Stimulated activated naive CD8-positive, alpha-beta T cell treated with anti-CD3 and anti-CD28 coated beads, Interleukin-15, amount 100 ng/mL, for 72 hours (primary cell): ENCODE measurements around the gene CASKIN1.
A peak's percentile ranks its signal among the peaks of the same experiment; 100 is the strongest.
"Not testable (repeated sequence)": the region's sequence is repeated elsewhere in the genome, so short reads cannot be mapped to it uniquely, and the experiment has no call there.

Experiments
- ATAC-seq: fragments of 150-1000 bp; cut with Tn5 transposase; 2 replicates; pipeline ENCODE4 v1.10.0; 2021; ENCODE audit warnings: mild to moderate bottlenecking, moderate library complexity
- DNase-seq, 2 donors: peaks; one replicate each; pipeline ENCODE4 v3.0.0; 2021 to 2022
- H3K27ac Mint-ChIP-seq, 2 donors: one replicate each; pipeline ENCODE4 v1.8.0; 2022; ENCODE audit warnings: mild to moderate bottlenecking in 2 of 2, mixed read lengths in 2 of 2, moderate library complexity in 2 of 2
- H3K27me3 Mint-ChIP-seq: one replicate; pipeline ENCODE4 v1.8.0; 2022; ENCODE audit warnings: mixed read lengths
- H3K4me1 Mint-ChIP-seq: one replicate; pipeline ENCODE4 v1.8.0; 2022; ENCODE audit warnings: mild to moderate bottlenecking, mixed read lengths
- H3K4me3 Mint-ChIP-seq, 2 donors: one replicate each; pipeline ENCODE4 v1.8.0; 2022; ENCODE audit warnings: mild to moderate bottlenecking in 2 of 2, mixed read lengths in 2 of 2, moderate library complexity in 1 of 2
- H3K9me3 Mint-ChIP-seq, 2 donors: one replicate each; pipeline ENCODE4 v1.8.0; 2022; ENCODE audit warnings: mixed read lengths in 2 of 2

Gene CASKIN1

DNA sequence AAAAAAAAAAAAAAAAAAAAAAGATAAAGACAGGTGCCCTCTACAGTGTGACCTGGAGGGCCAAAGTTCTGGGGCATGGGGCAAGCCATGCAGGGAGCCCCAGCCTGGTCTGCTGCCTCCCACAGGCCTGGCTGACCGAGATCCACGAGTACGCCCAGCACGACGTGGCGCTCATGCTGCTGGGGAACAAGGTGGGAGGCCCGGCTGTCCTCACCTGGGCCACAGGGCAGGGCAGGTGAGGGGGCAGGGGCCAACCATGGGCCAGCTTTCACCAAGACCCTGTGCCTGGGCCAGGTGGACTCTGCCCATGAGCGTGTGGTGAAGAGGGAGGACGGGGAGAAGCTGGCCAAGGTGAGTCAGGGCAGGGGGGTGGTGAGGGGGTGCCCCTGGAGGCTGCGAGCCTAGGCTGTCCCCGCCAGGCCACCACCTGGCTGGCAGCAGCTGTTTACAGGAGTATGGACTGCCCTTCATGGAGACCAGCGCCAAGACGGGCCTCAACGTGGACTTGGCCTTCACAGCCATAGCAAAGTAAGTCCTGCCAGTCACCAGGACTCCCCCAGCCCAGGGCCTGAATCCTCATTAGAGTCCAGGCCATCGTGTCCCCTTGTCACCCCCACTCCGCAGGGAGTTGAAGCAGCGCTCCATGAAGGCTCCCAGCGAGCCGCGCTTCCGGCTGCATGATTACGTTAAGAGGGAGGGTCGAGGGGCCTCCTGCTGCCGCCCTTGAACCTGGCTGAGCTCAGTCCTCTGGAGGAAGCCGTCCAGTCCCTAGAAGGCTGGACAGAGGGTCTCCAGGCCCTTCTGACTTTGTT, 43.5 kb downstream of the CASKIN1 start:
- H3K27ac Mint-ChIP-seq, result peak overlapping the region; percentile 67 to 95
- H3K9me3 Mint-ChIP-seq, result no peaks in the 10 kb centered on the region
- peaks cover 66% of the 10 kb centered on the region for H3K4me1 Mint-ChIP-seq
- peak overlapping the region; percentile 86 to 95 for H3K4me3 Mint-ChIP-seq
- no peaks in the 10 kb centered on the region for H3K27me3 Mint-ChIP-seq
- DNase-seq (no peak), ATAC-seq (no peak)

GRCh38 chr16:2151188-2152091, 45.0 kb downstream of the CASKIN1 start:
- peaks cover 6% of the 10 kb centered on the region for H3K27me3 Mint-ChIP-seq
- DNase-seq, result no peak
- H3K27ac Mint-ChIP-seq, result no peak overlapping the region
- peaks cover 56% of the 10 kb centered on the region for H3K4me1 Mint-ChIP-seq
- no peaks in the 10 kb centered on the region for H3K9me3 Mint-ChIP-seq
- peak overlapping the region; percentile 86 to 95 for H3K4me3 Mint-ChIP-seq
- no peak for ATAC-seq

DNA sequence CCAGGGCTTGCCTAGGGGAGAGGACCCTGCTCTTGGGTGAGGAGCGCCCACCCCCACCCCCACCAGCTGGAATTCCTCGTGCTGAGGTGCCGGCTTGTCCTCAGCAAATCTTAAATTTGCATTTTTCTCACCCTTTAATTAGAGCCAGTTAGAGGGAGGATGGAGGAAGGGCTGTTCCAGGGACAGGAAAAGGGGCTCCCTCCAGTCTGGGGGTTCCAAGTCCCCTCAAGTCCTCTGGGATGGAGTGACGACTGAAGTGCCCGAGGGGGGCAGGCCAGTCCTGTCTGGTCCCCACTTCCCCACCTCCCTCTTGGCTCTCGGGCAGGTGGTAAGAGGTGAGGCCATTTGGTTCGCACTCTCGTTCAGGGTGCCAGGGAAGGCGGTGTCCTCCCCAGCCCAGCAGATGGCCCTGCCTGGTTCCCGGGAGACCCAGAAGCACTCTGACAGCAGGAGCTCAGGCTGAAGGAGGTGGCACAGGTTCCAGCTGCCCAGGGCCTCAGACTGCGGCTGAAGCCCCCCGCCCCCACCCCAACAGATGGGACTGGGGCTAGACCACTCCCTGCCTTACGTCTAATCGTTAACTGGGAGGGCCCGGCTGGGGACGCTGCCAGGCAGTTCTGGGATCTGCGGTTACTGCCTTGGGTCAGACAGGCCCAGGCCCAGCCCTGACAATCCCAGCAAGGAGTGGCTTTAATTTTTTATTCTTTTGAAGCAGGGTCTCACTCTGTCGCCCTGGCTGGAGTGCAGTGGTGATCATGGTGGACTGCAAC, 45.8 kb downstream of the CASKIN1 start:
- no peak for DNase-seq
- Mint-ChIP-seq H3K9me3 (no peaks in the 10 kb centered on the region), H3K4me3 (peak overlapping the region in 1 of 2 donors; percentile 77), H3K27me3 (peaks cover 6% of the 10 kb centered on the region), H3K4me1 (peaks cover 52% of the 10 kb centered on the region), H3K27ac (no peak overlapping the region)
- ATAC-seq, result no peak

GRCh38 chr16:2149630-2150417, 46.6 kb downstream of the CASKIN1 start:
- Mint-ChIP-seq H3K9me3 (no peaks in the 10 kb centered on the region), H3K27me3 (peaks cover 6% of the 10 kb centered on the region), H3K27ac (no peak overlapping the region), H3K4me1 (peaks cover 52% of the 10 kb centered on the region), H3K4me3 (peak overlapping the region; percentile 53 to 77)
- DNase-seq (no peak), ATAC-seq (no peak)

DNA sequence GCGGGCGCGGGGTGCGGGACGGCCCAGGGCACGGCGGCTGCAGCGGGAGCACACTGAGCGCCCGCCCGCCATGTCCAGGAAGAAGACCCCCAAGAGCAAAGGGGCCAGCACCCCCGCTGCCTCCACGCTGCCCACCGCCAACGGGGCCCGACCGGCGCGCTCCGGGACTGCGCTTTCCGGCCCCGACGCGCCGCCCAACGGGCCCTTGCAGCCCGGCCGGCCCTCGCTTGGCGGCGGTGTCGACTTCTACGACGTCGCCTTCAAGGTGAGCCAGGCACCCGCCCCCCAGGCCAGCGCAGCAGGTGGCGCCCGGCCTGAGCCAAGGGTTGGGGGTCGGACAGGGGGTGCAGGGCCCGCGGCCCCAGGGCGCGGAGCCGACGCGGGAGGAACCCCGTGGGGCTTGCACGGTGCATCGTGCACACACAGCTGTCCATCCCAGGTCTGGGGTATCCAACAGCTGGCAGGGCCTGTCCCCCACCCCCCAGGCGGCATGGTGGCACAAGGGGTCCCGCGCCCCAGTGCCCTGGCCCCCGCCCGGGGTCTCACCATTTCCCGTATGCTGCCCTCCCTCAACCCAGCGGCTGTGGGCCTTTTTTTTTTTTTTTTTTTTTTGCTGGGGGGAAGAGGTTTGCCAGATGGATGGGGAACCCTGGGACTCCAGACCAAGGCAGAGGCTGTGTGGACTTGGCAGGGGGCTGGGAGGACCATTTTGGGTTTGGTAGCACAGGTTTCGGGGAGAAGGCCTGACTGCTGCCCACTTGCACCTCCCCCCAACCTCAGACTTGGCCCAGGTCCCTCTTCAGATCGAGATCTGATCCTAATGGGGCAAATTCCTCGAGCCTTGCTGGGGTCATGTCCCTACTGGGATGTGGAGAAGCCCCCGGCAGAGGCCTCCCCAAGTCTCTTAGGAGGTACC, 47.4 kb downstream of the CASKIN1 start:
- peak; percentile 41 for ATAC-seq
- Mint-ChIP-seq H3K4me1 (peaks cover 52% of the 10 kb centered on the region), H3K27me3 (peaks cover 6% of the 10 kb centered on the region), H3K27ac (no peak overlapping the region), H3K9me3 (no peaks in the 10 kb centered on the region), H3K4me3 (peak overlapping the region; percentile 53 to 77)
- no peak for DNase-seq

GRCh38 chr16:2147981-2148671, 48.3 kb downstream of the CASKIN1 start, which contains the start of gene RAB26:
Gene RAB26 (plus strand): TSS chr16:2148625. CDS start chr16:2148784, 159 bp downstream.
- no peak within 1 kb of the TSS for H3K27ac Mint-ChIP-seq
- H3K4me1 Mint-ChIP-seq, result peaks cover 54% of the 10 kb centered on the region
- H3K27me3 Mint-ChIP-seq, result peaks cover 6% of the 10 kb centered on the region
- no peaks in the 10 kb centered on the region for H3K9me3 Mint-ChIP-seq
- H3K4me3 Mint-ChIP-seq, result peak within 1 kb of the TSS; percentile 53 to 77
- DNase-seq (peak in 1 of 2 donors; percentile 25), ATAC-seq (peak; percentile 58)

GRCh38 chr16:2147378-2147777, 49.0 kb downstream of the CASKIN1 start:
- H3K27me3 Mint-ChIP-seq, result peaks cover 6% of the 10 kb centered on the region
- H3K4me3 Mint-ChIP-seq, result peak overlapping the region in 1 of 2 donors; percentile 39
- peaks cover 46% of the 10 kb centered on the region for H3K4me1 Mint-ChIP-seq
- DNase-seq, result no peak
- no peak overlapping the region for H3K27ac Mint-ChIP-seq
- no peak for ATAC-seq
- H3K9me3 Mint-ChIP-seq, result no peaks in the 10 kb centered on the region

- Mint-ChIP-seq H3K4me3 (no peak overlapping the region), H3K9me3 (no peaks in the 10 kb centered on the region), H3K27ac (no peak overlapping the region), H3K27me3 (peaks cover 6% of the 10 kb centered on the region), H3K4me1 (peaks cover 32% of the 10 kb centered on the region)
- DNase-seq (no peak), ATAC-seq (no peak)
These were observed 50.6 kb downstream of the CASKIN1 start for GRCh38 chr16:2145843-2146242.

- H3K4me3 Mint-ChIP-seq, result no peak overlapping the region
- no peaks in the 10 kb centered on the region for H3K9me3 Mint-ChIP-seq
- peaks cover 6% of the 10 kb centered on the region for H3K27me3 Mint-ChIP-seq
- ATAC-seq (no peak), DNase-seq (no peak)
- no peak overlapping the region for H3K27ac Mint-ChIP-seq
- H3K4me1 Mint-ChIP-seq, result peaks cover 21% of the 10 kb centered on the region
These were observed 52.4 kb downstream of the CASKIN1 start for GRCh38 chr16:2143878-2144485.

- Mint-ChIP-seq H3K27me3 (peaks cover 6% of the 10 kb centered on the region), H3K9me3 (no peaks in the 10 kb centered on the region), H3K4me1 (peaks cover 21% of the 10 kb centered on the region), H3K27ac (no peak overlapping the region), H3K4me3 (no peak overlapping the region)
- DNase-seq, result no peak
- ATAC-seq, result no peak
These were observed 53.2 kb downstream of the CASKIN1 start for GRCh38 chr16:2142942-2143877.

- DNase-seq (peak; percentile 100), ATAC-seq (peak; percentile 85)
- Mint-ChIP-seq H3K4me3 (peak within 1 kb of the TSS; percentile 91 to 97), H3K27ac (peak within 1 kb of the TSS; percentile 83 to 92), H3K4me1 (peaks cover 35% of the 10 kb centered on the region)
- H3K9me3 Mint-ChIP-seq, H3K27me3 Mint-ChIP-seq: not testable (repeated sequence)
These were observed 60.5 kb downstream of the CASKIN1 start, which contains the start of gene PKD1 for GRCh38 chr16:2135770-2136490. Gene PKD1 (minus strand): TSS chr16:2135898. CDS start chr16:2135689, 209 bp downstream.
